ENCODE measurements around the gene ZDHHC4.
A peak's percentile ranks its signal among the peaks of the same experiment; 100 is the strongest.

ZDHHC4 gene

DNA sequence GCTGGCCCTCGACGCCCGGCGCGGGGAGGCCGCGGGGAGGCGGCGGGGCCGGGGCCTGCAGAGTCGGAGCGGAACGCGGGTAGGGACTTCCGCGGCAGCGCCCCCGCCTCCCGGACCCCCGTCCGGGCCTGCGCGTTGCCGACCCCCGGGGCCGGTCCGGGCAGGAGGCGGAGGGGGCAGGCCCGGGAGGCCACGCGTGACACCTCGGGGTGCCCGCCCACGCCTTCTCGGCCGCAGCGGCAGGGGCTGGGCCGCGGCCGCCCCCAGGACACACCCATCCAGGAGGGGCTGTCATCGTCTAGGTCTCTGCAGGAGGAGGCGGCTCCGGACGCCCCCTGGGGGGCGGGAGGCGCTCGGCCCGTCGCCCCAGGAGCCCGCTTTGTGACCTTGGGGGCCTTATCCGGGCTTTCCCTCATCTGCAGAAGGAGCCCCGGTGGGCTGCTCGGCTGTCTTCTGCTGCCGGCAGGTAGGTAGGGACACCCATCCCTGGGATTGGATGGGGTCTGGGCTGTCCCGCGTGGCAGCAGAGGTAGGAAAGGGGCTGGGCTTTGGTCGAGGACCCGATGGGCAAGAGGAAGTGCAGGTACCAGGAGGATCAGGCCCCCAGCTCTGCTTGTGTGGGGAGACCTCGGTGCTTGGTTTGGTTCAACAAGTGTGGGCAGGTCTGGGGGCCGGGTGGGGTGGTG is 60.4 kb downstream of the ZDHHC4 start:
- DNase-seq: peak; percentile 68 to 72
